Measurements from ENCODE around the gene MRPS14.

MRPS14 gene

DNA sequence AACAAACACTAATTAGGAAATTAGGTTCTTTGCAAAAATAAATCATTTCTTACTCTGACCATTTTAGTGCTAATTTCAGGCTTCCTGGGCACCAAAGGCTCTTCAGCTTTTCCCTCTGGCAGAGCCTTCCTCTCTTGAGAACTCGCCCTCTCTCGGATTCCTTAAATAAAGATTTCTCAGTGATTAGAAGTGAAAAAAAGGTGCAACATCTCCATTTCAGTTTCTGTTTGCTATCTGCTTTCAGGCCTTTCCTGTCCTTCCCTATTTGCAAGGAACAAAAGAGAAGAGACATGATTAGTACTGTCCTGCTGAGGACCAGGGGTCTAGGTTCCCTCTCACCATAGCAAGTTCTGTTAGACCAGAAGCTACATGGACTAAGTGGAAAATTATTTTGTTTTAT, 51.3 kb downstream of the MRPS14 start:
- no peak overlapping the region for H3K4me2 ChIP-seq (ENCODE audit: insufficient read depth, low read length, poor library complexity, severe bottlenecking)
- no peaks in the 10 kb centered on the region for H3K36me3 ChIP-seq (replicated peaks in 1 of 2; ENCODE audit: control insufficient read depth in 2 of 2, insufficient read depth in 2 of 2, low read length in 2 of 2)
- H4K8ac ChIP-seq (ENCODE audit: low read depth, low read length), result no peak overlapping the region
- H2BK15ac ChIP-seq (ENCODE audit: low read length), result no peak overlapping the region
- no peak overlapping the region for H3K4me3 ChIP-seq (ENCODE audit: low read length in 2 of 2)
- no CpG with 5 or more reads among the region's 2 CpGs for WGBS, 2 donors (ENCODE audit: extremely low coverage in 2 of 2, insufficient read length in 2 of 2, insufficient replicate concordance in 1 of 2)
- no peak overlapping the region for H3K4ac ChIP-seq (ENCODE audit: low read length)
- H2BK120ac ChIP-seq (ENCODE audit: low read depth, low read length), result no peak overlapping the region
- peaks cover 0 to 2% of the 10 kb centered on the region in 2 donors for H3K4me1 ChIP-seq (ENCODE audit: control insufficient read depth in 2 of 2, insufficient read depth in 1 of 2, low read depth in 1 of 2, low read length in 2 of 2)
- H2AFZ ChIP-seq (ENCODE audit: low read length), result no peak overlapping the region
- no peak overlapping the region for H3K18ac ChIP-seq (ENCODE audit: low read length)
- no peak overlapping the region for H3K9ac ChIP-seq (ENCODE audit: low read depth, low read length, poor library complexity)
- no peak overlapping the region for H3K14ac ChIP-seq (ENCODE audit: low read length)
- H3K79me1 ChIP-seq (ENCODE audit: low read depth, low read length), result no peaks in the 10 kb centered on the region
- H4K91ac ChIP-seq (ENCODE audit: low read depth, low read length, poor library complexity), result no peak overlapping the region
- DNase-seq (ENCODE audit: low spot score), result no peak
- H3K27ac ChIP-seq (replicated peaks; ENCODE audit: low read length), result no peak overlapping the region
- no peak overlapping the region for H2BK5ac ChIP-seq (ENCODE audit: low read length)
- H2AK5ac ChIP-seq (ENCODE audit: low read depth, low read length), result no peak overlapping the region
- H3K27me3 ChIP-seq (ENCODE audit: control insufficient read depth in 3 of 3, insufficient read depth in 3 of 3, low read depth in 1 of 3, low read length in 3 of 3), result no peaks in the 10 kb centered on the region
- no peak overlapping the region for H2BK12ac ChIP-seq (ENCODE audit: low read length)
- H3K23ac ChIP-seq (ENCODE audit: low read depth, low read length, poor library complexity), result no peak overlapping the region
- H3K9me3 ChIP-seq (replicated peaks in 1 of 2; ENCODE audit: control insufficient read depth in 2 of 2, insufficient read depth in 1 of 2, low read depth in 1 of 2, low read length in 2 of 2), result no peaks in the 10 kb centered on the region

DNA sequence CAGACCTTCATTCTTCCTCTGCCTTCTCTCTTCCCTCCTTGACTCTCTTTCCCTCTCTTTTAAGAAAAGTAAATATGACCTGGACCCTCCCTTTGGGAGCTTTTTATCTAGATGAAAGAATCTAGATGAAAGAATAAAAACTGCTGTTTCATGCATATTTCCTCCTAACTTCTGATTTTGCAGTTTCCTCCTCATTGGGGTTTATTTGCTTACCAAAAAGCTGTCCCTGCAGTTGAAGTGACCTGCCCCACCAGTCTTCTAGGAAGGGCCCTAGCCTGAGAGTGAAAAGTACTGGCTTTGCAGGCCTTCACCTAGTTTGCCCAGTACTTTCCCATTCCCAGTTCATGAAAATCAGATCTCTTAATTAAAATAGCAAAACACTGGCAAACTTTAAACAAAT, 51.8 kb downstream of the MRPS14 start:
- Histone ChIP-seq H4K91ac (ENCODE audit: low read depth, low read length, poor library complexity) (no peak overlapping the region), H3K23ac (ENCODE audit: low read depth, low read length, poor library complexity) (no peak overlapping the region), H3K4me3 (ENCODE audit: low read length in 2 of 2) (no peak overlapping the region), H3K4me2 (ENCODE audit: insufficient read depth, low read length, poor library complexity, severe bottlenecking) (no peak overlapping the region), H2BK15ac (ENCODE audit: low read length) (no peak overlapping the region), H3K79me1 (ENCODE audit: low read depth, low read length) (no peaks in the 10 kb centered on the region), H3K36me3 (replicated peaks in 1 of 2; ENCODE audit: control insufficient read depth in 2 of 2, insufficient read depth in 2 of 2, low read length in 2 of 2) (no peaks in the 10 kb centered on the region), H3K4me1 (ENCODE audit: control insufficient read depth in 2 of 2, insufficient read depth in 1 of 2, low read depth in 1 of 2, low read length in 2 of 2) (peaks cover 0 to 2% of the 10 kb centered on the region in 2 donors), H2AFZ (ENCODE audit: low read length) (no peak overlapping the region), H3K9ac (ENCODE audit: low read depth, low read length, poor library complexity) (no peak overlapping the region), H3K27ac (replicated peaks; ENCODE audit: low read length) (no peak overlapping the region), H2BK5ac (ENCODE audit: low read length) (no peak overlapping the region), H2BK120ac (ENCODE audit: low read depth, low read length) (no peak overlapping the region), H3K27me3 (ENCODE audit: control insufficient read depth in 3 of 3, insufficient read depth in 3 of 3, low read depth in 1 of 3, low read length in 3 of 3) (no peaks in the 10 kb centered on the region), H4K8ac (ENCODE audit: low read depth, low read length) (no peak overlapping the region), H3K4ac (ENCODE audit: low read length) (no peak overlapping the region), H3K18ac (ENCODE audit: low read length) (no peak overlapping the region), H2BK12ac (ENCODE audit: low read length) (no peak overlapping the region), H3K9me3 (replicated peaks in 1 of 2; ENCODE audit: control insufficient read depth in 2 of 2, insufficient read depth in 1 of 2, low read depth in 1 of 2, low read length in 2 of 2) (no peaks in the 10 kb centered on the region), H3K14ac (ENCODE audit: low read length) (no peak overlapping the region), H2AK5ac (ENCODE audit: low read depth, low read length) (no peak overlapping the region)
- no peak for DNase-seq (ENCODE audit: low spot score)

DNA sequence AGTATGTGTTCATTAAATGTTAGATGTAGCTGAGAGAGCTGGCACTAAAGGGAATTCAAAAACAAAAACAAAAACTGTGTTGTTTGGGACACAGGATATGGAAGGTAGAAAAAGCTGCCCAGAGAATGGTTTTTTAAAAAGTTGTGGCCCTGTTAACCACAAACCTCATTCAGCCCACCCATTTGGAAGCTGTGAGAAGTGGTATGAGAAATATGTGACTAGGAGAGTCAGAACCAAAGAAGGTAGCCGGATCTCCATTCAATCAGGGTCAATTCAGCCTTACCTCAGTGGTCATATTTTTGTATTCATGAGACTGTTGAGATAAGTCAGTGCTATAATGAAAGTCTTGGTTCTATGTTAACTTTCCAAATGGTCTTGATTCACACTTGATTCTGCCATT, 53.2 kb downstream of the MRPS14 start:
- Histone ChIP-seq H2BK15ac (ENCODE audit: low read length) (no peak overlapping the region), H2BK120ac (ENCODE audit: low read depth, low read length) (no peak overlapping the region), H3K4me1 (ENCODE audit: control insufficient read depth in 2 of 2, insufficient read depth in 1 of 2, low read depth in 1 of 2, low read length in 2 of 2) (peaks cover 2 to 4% of the 10 kb centered on the region in 2 donors), H3K9me3 (replicated peaks in 1 of 2; ENCODE audit: control insufficient read depth in 2 of 2, insufficient read depth in 1 of 2, low read depth in 1 of 2, low read length in 2 of 2) (no peaks in the 10 kb centered on the region), H2BK12ac (ENCODE audit: low read length) (no peak overlapping the region), H4K8ac (ENCODE audit: low read depth, low read length) (no peak overlapping the region), H2BK5ac (ENCODE audit: low read length) (no peak overlapping the region), H2AFZ (ENCODE audit: low read length) (no peak overlapping the region), H3K4me2 (ENCODE audit: insufficient read depth, low read length, poor library complexity, severe bottlenecking) (no peak overlapping the region), H3K18ac (ENCODE audit: low read length) (no peak overlapping the region), H2AK5ac (ENCODE audit: low read depth, low read length) (no peak overlapping the region), H3K4ac (ENCODE audit: low read length) (no peak overlapping the region), H3K27ac (replicated peaks; ENCODE audit: low read length) (no peak overlapping the region), H3K36me3 (replicated peaks in 1 of 2; ENCODE audit: control insufficient read depth in 2 of 2, insufficient read depth in 2 of 2, low read length in 2 of 2) (no peaks in the 10 kb centered on the region), H4K91ac (ENCODE audit: low read depth, low read length, poor library complexity) (no peak overlapping the region), H3K9ac (ENCODE audit: low read depth, low read length, poor library complexity) (no peak overlapping the region), H3K23ac (ENCODE audit: low read depth, low read length, poor library complexity) (no peak overlapping the region), H3K79me1 (ENCODE audit: low read depth, low read length) (no peaks in the 10 kb centered on the region), H3K14ac (ENCODE audit: low read length) (no peak overlapping the region), H3K4me3 (ENCODE audit: low read length in 2 of 2) (no peak overlapping the region), H3K27me3 (ENCODE audit: control insufficient read depth in 3 of 3, insufficient read depth in 3 of 3, low read depth in 1 of 3, low read length in 3 of 3) (no peaks in the 10 kb centered on the region)
- no peak for DNase-seq (ENCODE audit: low spot score)
- WGBS, 2 donors (ENCODE audit: extremely low coverage in 2 of 2, insufficient read length in 2 of 2, insufficient replicate concordance in 1 of 2), result no CpG with 5 or more reads among the region's 1 CpG

DNA sequence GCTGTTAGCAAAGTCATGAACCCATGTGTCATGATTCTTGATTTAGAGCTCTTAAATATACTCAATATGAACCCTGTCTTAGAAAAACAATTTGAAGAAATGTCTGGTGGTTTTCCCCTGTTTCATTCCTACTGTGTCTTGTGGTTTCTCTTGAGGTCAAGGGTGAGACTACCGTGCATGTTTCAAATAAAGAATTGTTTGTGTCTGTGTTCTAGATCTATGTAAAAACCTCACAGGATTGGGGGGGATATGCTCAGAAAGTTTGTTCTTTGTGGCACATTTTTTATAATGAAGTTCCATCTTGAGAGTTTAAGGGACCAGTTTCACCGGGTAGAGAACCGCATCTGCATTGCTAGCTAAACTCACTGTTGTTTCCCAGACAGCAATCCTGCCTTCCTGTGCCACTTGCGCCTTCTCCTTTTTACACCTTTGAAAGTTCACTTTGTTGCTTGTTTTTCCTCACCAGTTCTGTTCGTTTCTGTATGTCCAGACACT, 54.4 kb downstream of the MRPS14 start:
- Histone ChIP-seq H3K9ac (ENCODE audit: low read depth, low read length, poor library complexity) (no peak overlapping the region), H3K23ac (ENCODE audit: low read depth, low read length, poor library complexity) (no peak overlapping the region), H3K4me1 (ENCODE audit: control insufficient read depth in 2 of 2, insufficient read depth in 1 of 2, low read depth in 1 of 2, low read length in 2 of 2) (peaks cover 2 to 4% of the 10 kb centered on the region in 2 donors), H2BK15ac (ENCODE audit: low read length) (no peak overlapping the region), H3K4me2 (ENCODE audit: insufficient read depth, low read length, poor library complexity, severe bottlenecking) (no peak overlapping the region), H2AK5ac (ENCODE audit: low read depth, low read length) (no peak overlapping the region), H3K27ac (replicated peaks; ENCODE audit: low read length) (no peak overlapping the region), H2AFZ (ENCODE audit: low read length) (no peak overlapping the region), H4K91ac (ENCODE audit: low read depth, low read length, poor library complexity) (no peak overlapping the region), H3K14ac (ENCODE audit: low read length) (no peak overlapping the region), H3K4me3 (ENCODE audit: low read length in 2 of 2) (no peak overlapping the region), H4K8ac (ENCODE audit: low read depth, low read length) (no peak overlapping the region), H2BK5ac (ENCODE audit: low read length) (no peak overlapping the region), H3K18ac (ENCODE audit: low read length) (no peak overlapping the region), H3K27me3 (ENCODE audit: control insufficient read depth in 3 of 3, insufficient read depth in 3 of 3, low read depth in 1 of 3, low read length in 3 of 3) (no peaks in the 10 kb centered on the region), H3K79me1 (ENCODE audit: low read depth, low read length) (no peaks in the 10 kb centered on the region), H2BK12ac (ENCODE audit: low read length) (no peak overlapping the region), H2BK120ac (ENCODE audit: low read depth, low read length) (no peak overlapping the region), H3K9me3 (replicated peaks in 1 of 2; ENCODE audit: control insufficient read depth in 2 of 2, insufficient read depth in 1 of 2, low read depth in 1 of 2, low read length in 2 of 2) (no peaks in the 10 kb centered on the region), H3K4ac (ENCODE audit: low read length) (no peak overlapping the region), H3K36me3 (replicated peaks in 1 of 2; ENCODE audit: control insufficient read depth in 2 of 2, insufficient read depth in 2 of 2, low read length in 2 of 2) (no peaks in the 10 kb centered on the region)
- no peak for DNase-seq (ENCODE audit: low spot score)
- WGBS, 2 donors (ENCODE audit: extremely low coverage in 2 of 2, insufficient read length in 2 of 2, insufficient replicate concordance in 1 of 2), result no CpG with 5 or more reads among the region's 5 CpGs
